ENCODE results near the gene TMEM167B.

DNA sequence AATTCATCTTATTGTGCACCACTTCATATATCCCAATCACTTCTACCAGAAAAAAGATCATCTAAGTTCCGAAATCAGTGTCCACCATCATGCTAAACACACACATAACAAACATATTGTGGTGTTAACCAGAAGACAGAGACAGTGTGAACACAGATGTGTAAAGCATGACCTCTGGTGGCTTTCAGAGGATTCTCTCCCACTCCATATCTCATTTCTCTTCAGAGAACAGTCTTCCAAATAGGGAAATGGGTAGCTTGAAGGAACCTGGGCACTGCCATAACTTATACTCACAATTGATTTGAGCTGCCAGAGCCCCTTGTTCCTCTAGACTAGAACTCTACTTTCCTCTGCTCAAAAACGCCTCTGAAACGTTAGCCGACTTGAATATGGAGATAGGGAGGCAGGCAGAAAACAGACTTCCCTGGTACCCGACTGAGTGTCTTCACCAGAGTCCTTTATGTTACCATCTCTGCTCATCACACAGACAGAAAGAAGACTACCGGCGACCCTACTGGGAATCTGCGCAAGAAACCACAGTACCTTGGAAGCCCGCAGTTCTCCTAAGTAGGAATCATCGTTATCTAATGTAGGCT lies 21.6 kb downstream of the TMEM167B start:
- TF ChIP-seq, protein P1, sequence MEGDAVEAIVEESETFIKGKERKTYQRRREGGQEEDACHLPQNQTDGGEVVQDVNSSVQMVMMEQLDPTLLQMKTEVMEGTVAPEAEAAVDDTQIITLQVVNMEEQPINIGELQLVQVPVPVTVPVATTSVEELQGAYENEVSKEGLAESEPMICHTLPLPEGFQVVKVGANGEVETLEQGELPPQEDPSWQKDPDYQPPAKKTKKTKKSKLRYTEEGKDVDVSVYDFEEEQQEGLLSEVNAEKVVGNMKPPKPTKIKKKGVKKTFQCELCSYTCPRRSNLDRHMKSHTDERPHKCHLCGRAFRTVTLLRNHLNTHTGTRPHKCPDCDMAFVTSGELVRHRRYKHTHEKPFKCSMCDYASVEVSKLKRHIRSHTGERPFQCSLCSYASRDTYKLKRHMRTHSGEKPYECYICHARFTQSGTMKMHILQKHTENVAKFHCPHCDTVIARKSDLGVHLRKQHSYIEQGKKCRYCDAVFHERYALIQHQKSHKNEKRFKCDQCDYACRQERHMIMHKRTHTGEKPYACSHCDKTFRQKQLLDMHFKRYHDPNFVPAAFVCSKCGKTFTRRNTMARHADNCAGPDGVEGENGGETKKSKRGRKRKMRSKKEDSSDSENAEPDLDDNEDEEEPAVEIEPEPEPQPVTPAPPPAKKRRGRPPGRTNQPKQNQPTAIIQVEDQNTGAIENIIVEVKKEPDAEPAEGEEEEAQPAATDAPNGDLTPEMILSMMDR (IDR thresholded peaks at IDR 0.05 in 4 of 5, conservative IDR thresholded peaks at IDR 0.05 in 1 of 5): no peak
- no peak for TF ChIP-seq POLR2A (IDR thresholded peaks at IDR 0.05)
